GM19468 (cell line): ENCODE data around the gene MMP28.

ENCODE experiments used
- ATAC-seq: cut with Tn5 transposase; IDR thresholded peaks from one replicate; pipeline ENCODE4 v1.9.1; 2021; ENCODE audit warnings: mild to moderate bottlenecking, moderate library complexity, moderate number of reproducible peaks; ENCODE audit not compliant: unreplicated experiment; ENCODE audit errors: extremely low read depth

The MMP28 gene

GRCh38 chr17:35728551-35728950, 66.9 kb downstream of the MMP28 start:
- no peak for ATAC-seq

- ATAC-seq: no peak
Measured at GRCh38 chr17:35727635-35728034, 67.8 kb downstream of the MMP28 start.

- ATAC-seq: no peak
Measured at GRCh38 chr17:35726953-35727460, 68.4 kb downstream of the MMP28 start.

- no peak for ATAC-seq
Measured at GRCh38 chr17:35726127-35726952, 69.1 kb downstream of the MMP28 start.

- ATAC-seq: no peak
Measured at GRCh38 chr17:35725802-35726126, 69.7 kb downstream of the MMP28 start.

GRCh38 chr17:35725058-35725457, 70.4 kb downstream of the MMP28 start:
- no peak for ATAC-seq

GRCh38 chr17:35723735-35724134, 71.7 kb downstream of the MMP28 start:
- ATAC-seq: no peak

GRCh38 chr17:35717475-35717874, 78.0 kb downstream of the MMP28 start:
- ATAC-seq: no peak

- no peak for ATAC-seq
Measured at GRCh38 chr17:35716897-35717465, 78.5 kb downstream of the MMP28 start.

GRCh38 chr17:35716173-35716572, 79.3 kb downstream of the MMP28 start:
- ATAC-seq: no peak
